ENCODE measurements around the gene SLC7A6OS. TPM values are rescaled to one million over a fixed set of nuclear protein-coding genes. Genes with fewer than 3 reads are reported as not detected.

SLC7A6OS gene
- total RNA-seq, 1 donor from 2014 or later = 25.2 TPM

DNA sequence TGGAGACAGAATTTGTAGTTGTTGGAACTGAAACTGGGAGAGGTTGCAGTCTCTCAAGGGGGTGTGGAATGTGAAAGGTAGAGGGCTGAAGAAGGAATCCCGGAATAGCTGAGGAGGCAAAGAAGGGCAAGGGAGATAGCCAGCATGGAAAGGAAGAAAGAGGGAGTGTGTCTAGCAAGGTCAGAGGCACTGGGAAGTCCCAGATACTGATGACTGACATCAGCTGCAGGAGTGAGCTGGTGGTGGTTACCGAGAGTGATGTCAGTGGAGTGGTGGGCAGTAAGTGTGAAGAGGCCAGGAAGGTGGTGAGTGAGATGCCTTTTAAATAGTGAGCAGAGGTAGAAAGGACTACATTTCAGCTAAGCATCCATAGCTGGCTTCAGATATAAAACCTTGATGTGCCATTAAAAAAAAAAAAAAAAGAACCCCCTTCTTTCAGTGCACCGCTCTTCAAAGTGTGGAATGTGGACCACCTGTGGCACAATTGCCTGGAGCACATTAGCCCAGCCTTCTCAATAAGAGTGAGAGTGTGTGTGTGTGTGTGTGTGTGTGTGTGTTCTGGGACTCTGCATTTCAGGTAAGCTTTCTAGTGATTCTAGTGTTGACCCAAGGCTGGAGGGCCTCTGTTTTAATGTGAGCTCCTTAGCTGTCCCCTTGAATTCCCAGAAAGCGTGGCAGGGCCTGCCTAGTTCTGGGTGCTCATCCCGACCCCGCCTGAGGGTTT lies 8.6 kb upstream of the SLC7A6OS start:
- peak overlapping the region; percentile 34 for H3K27ac Mint-ChIP-seq (ENCODE audit: unreplicated experiment)
- no peak overlapping the region for H3K4me3 Mint-ChIP-seq (ENCODE audit: unreplicated experiment)
- DNase-seq = no peak
- TF ChIP-seq, protein P1, sequence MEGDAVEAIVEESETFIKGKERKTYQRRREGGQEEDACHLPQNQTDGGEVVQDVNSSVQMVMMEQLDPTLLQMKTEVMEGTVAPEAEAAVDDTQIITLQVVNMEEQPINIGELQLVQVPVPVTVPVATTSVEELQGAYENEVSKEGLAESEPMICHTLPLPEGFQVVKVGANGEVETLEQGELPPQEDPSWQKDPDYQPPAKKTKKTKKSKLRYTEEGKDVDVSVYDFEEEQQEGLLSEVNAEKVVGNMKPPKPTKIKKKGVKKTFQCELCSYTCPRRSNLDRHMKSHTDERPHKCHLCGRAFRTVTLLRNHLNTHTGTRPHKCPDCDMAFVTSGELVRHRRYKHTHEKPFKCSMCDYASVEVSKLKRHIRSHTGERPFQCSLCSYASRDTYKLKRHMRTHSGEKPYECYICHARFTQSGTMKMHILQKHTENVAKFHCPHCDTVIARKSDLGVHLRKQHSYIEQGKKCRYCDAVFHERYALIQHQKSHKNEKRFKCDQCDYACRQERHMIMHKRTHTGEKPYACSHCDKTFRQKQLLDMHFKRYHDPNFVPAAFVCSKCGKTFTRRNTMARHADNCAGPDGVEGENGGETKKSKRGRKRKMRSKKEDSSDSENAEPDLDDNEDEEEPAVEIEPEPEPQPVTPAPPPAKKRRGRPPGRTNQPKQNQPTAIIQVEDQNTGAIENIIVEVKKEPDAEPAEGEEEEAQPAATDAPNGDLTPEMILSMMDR (IDR thresholded peaks at IDR 0.05; ENCODE audit: partially characterized antibody, unreplicated experiment) = no peak
- no peaks in the 10 kb centered on the region for H3K4me1 Mint-ChIP-seq (ENCODE audit: low read depth, unreplicated experiment)
- H3K9me3 Mint-ChIP-seq (ENCODE audit: unreplicated experiment) = no peaks in the 10 kb centered on the region
- no peaks in the 10 kb centered on the region for H3K36me3 Mint-ChIP-seq (ENCODE audit: unreplicated experiment)
- peaks cover 4% of the 10 kb centered on the region for H3K27me3 Mint-ChIP-seq (ENCODE audit: unreplicated experiment)

DNA sequence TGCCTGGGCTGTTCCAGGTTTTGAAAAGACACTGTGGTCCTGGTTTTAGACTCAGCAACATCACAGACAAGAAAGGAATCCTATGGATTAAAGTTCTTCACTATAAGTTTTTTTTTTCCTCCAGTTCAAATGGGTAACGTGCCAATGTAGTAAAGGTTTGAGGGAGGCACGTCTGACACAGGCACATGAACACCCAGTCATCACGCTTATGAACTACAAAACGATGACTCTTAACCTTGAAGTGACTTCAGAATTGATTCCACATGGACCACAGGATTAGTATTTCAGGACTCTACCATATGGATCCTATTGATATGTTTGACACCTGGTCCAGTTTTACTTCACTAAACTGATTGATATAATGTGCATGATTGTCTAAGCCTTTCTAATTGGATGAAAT lies 2.4 kb upstream of the SLC7A6OS start:
- TF ChIP-seq, protein P1 (IDR thresholded peaks at IDR 0.05; ENCODE audit: partially characterized antibody, unreplicated experiment) = no peak
- H3K27me3 Mint-ChIP-seq (ENCODE audit: unreplicated experiment) = no peaks in the 10 kb centered on the region
- H3K4me1 Mint-ChIP-seq (ENCODE audit: low read depth, unreplicated experiment) = peaks cover 9% of the 10 kb centered on the region
- no peak for DNase-seq
- H3K36me3 Mint-ChIP-seq (ENCODE audit: unreplicated experiment) = no peaks in the 10 kb centered on the region
- peaks cover 3% of the 10 kb centered on the region for H3K9me3 Mint-ChIP-seq (ENCODE audit: unreplicated experiment)
- H3K4me3 Mint-ChIP-seq (ENCODE audit: unreplicated experiment) = peak overlapping the region; percentile 45
- H3K27ac Mint-ChIP-seq (ENCODE audit: unreplicated experiment) = no peak overlapping the region

DNA sequence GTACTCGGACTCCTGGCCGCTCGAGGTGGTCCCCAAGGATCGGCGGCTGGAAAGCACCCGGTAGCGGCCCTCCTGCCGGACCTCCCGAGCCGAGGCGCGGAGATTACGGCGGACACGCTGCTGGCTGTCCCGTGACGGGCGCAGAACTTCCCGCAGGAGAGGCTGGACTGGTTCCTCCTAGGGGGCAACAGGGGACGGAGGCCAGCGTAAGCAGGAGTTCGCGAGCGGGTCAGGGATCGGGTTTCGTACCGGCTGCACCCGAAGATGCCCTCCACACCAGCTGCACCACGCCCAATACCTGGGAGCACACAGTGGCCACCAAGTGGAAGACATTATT lies 341 bp downstream of the SLC7A6OS start:
- no peaks in the 10 kb centered on the region for H3K36me3 Mint-ChIP-seq (ENCODE audit: unreplicated experiment)
- peak overlapping the region; percentile 90 for H3K4me3 Mint-ChIP-seq (ENCODE audit: unreplicated experiment)
- no peaks in the 10 kb centered on the region for H3K27me3 Mint-ChIP-seq (ENCODE audit: unreplicated experiment)
- TF ChIP-seq, protein P1 (IDR thresholded peaks at IDR 0.05; ENCODE audit: partially characterized antibody, unreplicated experiment) = no peak
- peaks cover 9% of the 10 kb centered on the region for H3K4me1 Mint-ChIP-seq (ENCODE audit: low read depth, unreplicated experiment)
- peaks cover 3% of the 10 kb centered on the region for H3K9me3 Mint-ChIP-seq (ENCODE audit: unreplicated experiment)
- H3K27ac Mint-ChIP-seq (ENCODE audit: unreplicated experiment) = peak overlapping the region; percentile 93
- DNase-seq = peak; percentile 52

DNA sequence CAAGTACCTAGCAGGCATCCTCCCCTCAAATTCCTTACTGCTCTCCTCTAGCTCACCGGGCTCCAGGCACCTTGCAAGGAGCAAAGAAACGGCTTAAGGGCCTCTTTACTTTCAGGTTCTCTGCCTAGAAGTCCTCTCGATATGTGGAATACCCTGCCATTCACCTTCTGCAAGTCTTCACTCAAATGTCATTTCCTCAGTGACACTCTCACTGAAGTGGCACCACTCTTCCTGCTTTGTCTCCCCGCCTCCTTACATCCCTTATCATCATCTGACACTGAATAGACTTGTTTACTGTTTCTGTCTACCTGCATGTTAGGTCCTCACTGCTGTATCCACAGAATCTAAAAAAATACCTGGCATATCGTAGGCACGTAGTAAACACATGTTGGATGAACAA lies 947 bp downstream of the SLC7A6OS start:
- H3K9me3 Mint-ChIP-seq (ENCODE audit: unreplicated experiment) = peaks cover 3% of the 10 kb centered on the region

GRCh38 chr16:68306633-68307032 lies 4.1 kb downstream of the SLC7A6OS start:
- DNase-seq = no peak
- no peak overlapping the region for H3K27ac Mint-ChIP-seq (ENCODE audit: unreplicated experiment)
- peaks cover under 1% of the 10 kb centered on the region for H3K9me3 Mint-ChIP-seq (ENCODE audit: unreplicated experiment)
- H3K4me3 Mint-ChIP-seq (ENCODE audit: unreplicated experiment) = no peak overlapping the region
- H3K4me1 Mint-ChIP-seq (ENCODE audit: low read depth, unreplicated experiment) = peaks cover 7% of the 10 kb centered on the region
- TF ChIP-seq, protein P1 (IDR thresholded peaks at IDR 0.05; ENCODE audit: partially characterized antibody, unreplicated experiment) = no peak
- H3K27me3 Mint-ChIP-seq (ENCODE audit: unreplicated experiment) = peaks cover 3% of the 10 kb centered on the region
- no peaks in the 10 kb centered on the region for H3K36me3 Mint-ChIP-seq (ENCODE audit: unreplicated experiment)

More for the DNA sequence above, 947 bp downstream of the SLC7A6OS start:
- no peak for DNase-seq
- H3K4me1 Mint-ChIP-seq (ENCODE audit: low read depth, unreplicated experiment) = peaks cover 9% of the 10 kb centered on the region
- no peaks in the 10 kb centered on the region for H3K36me3 Mint-ChIP-seq (ENCODE audit: unreplicated experiment)
- H3K27me3 Mint-ChIP-seq (ENCODE audit: unreplicated experiment) = no peaks in the 10 kb centered on the region
- H3K4me3 Mint-ChIP-seq (ENCODE audit: unreplicated experiment) = peak overlapping the region; percentile 90
- peak overlapping the region; percentile 2 for H3K27ac Mint-ChIP-seq (ENCODE audit: unreplicated experiment)
- TF ChIP-seq, protein P1 (IDR thresholded peaks at IDR 0.05; ENCODE audit: partially characterized antibody, unreplicated experiment) = no peak
